Mesendoderm (in vitro differentiated cells): ENCODE results near the gene TTC6.

Experiments
- DNase-seq: peaks from one replicate; pipeline ENCODE4 v3.0.0; 2013
- H2AK5ac ChIP-seq: 2 replicates; pipeline ENCODE4 v1.6.1; 2013; ENCODE audit warnings: low read length, inconsistent platforms
- H2BK120ac ChIP-seq: 2 replicates; pipeline ENCODE4 v1.6.1; 2013; ENCODE audit warnings: low read depth, mild to moderate bottlenecking, low read length, moderate library complexity, mixed read lengths
- H2BK15ac ChIP-seq: replicated peaks from 2 replicates; pipeline ENCODE4 v1.6.1; 2013; ENCODE audit warnings: low read depth, mild to moderate bottlenecking, moderate library complexity
- H2BK5ac ChIP-seq: 2 replicates; pipeline ENCODE4 v1.6.1; 2013; ENCODE audit warnings: low read length, inconsistent platforms
- H3K18ac ChIP-seq: 2 replicates; pipeline ENCODE4 v1.6.1; 2013; ENCODE audit warnings: mild to moderate bottlenecking, low read length, mixed read lengths
- H3K23ac ChIP-seq: one replicate; pipeline ENCODE4 v1.6.1; 2013; ENCODE audit warnings: low read length
- H3K27ac ChIP-seq: 2 replicates; pipeline ENCODE4 v1.5.1; 2013; ENCODE audit warnings: low read depth, mild to moderate bottlenecking, inconsistent platforms, low read length, moderate library complexity
- H3K27me3 ChIP-seq: 2 replicates; pipeline ENCODE4 v1.6.1; 2013; ENCODE audit warnings: low read length, control low read depth, mild to moderate bottlenecking, inconsistent platforms; ENCODE audit not compliant: insufficient read depth, poor library complexity
- H3K36me3 ChIP-seq: 2 replicates; pipeline ENCODE4 v1.6.1; 2013; ENCODE audit warnings: low read length, inconsistent platforms; ENCODE audit not compliant: control insufficient read depth, insufficient read depth
- H3K4ac ChIP-seq: one replicate; pipeline ENCODE4 v1.6.1; 2013; ENCODE audit warnings: low read depth, mild to moderate bottlenecking, low read length, moderate library complexity
- H3K4me1 ChIP-seq: 2 replicates; pipeline ENCODE4 v1.6.1; 2013; ENCODE audit warnings: low read depth, low read length, inconsistent platforms; ENCODE audit not compliant: control insufficient read depth
- H3K4me2 ChIP-seq: 2 replicates; pipeline ENCODE4 v1.6.1; 2013; ENCODE audit warnings: low read length
- H3K4me3 ChIP-seq: 2 replicates; pipeline ENCODE4 v1.5.1; 2013; ENCODE audit warnings: mild to moderate bottlenecking, low read length
- H3K56ac ChIP-seq: one replicate; pipeline ENCODE4 v1.6.1; 2013; ENCODE audit warnings: low read length
- H3K79me1 ChIP-seq: 2 replicates; pipeline ENCODE4 v1.6.1; 2013; ENCODE audit warnings: low read length, inconsistent platforms
- H3K79me2 ChIP-seq: 2 replicates; pipeline ENCODE4 v1.6.1; 2013; ENCODE audit warnings: mild to moderate bottlenecking, low read length; ENCODE audit not compliant: control insufficient read depth, insufficient read depth
- H3K9ac ChIP-seq: 2 replicates; pipeline ENCODE4 v1.6.1; 2013; ENCODE audit warnings: low read length, inconsistent platforms
- H4K5ac ChIP-seq: one replicate; pipeline ENCODE4 v1.6.1; 2013; ENCODE audit warnings: low read length
- H4K8ac ChIP-seq: one replicate; pipeline ENCODE4 v1.6.1; 2013; ENCODE audit warnings: low read depth, mild to moderate bottlenecking, control low read depth, low read length, moderate library complexity
- WGBS: extraction: QIAGEN DNeasy Blood & Tissue Kit; methylation state at CpG from one replicate; pipeline ENCODE4 v1.1.7; 2013; ENCODE audit warnings: low lambda C conversion rate, missing lambda C conversion rate; ENCODE audit not compliant: insufficient coverage; ENCODE audit errors: extremely low coverage; 5-methylcytosine and 5-hydroxymethylcytosine counted together

Gene TTC6

DNA sequence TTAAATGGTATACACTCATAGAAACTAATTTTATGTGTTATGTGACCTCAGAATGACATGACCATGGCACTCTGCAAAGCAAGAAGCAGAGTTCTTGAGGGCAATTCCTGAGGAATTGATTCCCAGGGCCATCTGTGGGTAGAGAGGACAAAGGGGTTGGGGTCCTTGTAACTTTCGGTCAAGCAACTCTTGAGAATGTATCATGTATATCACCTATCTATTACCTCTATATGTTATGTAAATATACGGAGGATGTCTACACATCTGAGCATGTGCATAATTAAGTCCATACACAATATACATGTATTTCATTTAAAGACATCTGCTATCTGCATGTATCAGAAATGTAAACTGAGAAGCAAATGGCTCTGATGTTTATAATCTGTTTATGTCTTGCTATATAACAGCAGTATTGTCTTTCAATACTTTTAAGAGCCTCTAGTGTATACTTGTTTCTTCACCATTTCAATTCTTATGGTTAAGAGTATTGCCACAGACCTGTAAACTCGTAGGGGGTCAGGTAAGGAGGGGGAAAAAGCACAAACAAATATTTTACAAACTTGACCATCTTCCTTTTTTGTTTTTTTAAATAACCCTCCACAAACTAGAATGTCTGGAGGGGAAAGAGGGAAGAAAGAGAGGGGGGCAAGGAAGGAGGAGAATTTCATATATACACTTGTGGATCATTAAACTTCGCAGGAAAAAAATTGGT is 4.8 kb upstream of the TTC6 start:
- WGBS, result no CpG with 5 or more reads among the region's 4 CpGs
- no peaks in the 10 kb centered on the region for H3K36me3 ChIP-seq
- no peak overlapping the region for H3K23ac ChIP-seq
- H3K4me3 ChIP-seq, result no peak overlapping the region
- H4K5ac ChIP-seq, result no peak overlapping the region
- H3K79me2 ChIP-seq, result no peaks in the 10 kb centered on the region
- peaks cover 2% of the 10 kb centered on the region for H3K4me1 ChIP-seq
- no peak overlapping the region for H3K4me2 ChIP-seq
- no peak overlapping the region for H3K9ac ChIP-seq
- no peak overlapping the region for H2BK120ac ChIP-seq
- no peak overlapping the region for H2BK15ac ChIP-seq
- H3K27ac ChIP-seq, result no peak overlapping the region
- no peak overlapping the region for H3K56ac ChIP-seq
- H3K18ac ChIP-seq, result no peak overlapping the region
- no peak overlapping the region for H3K4ac ChIP-seq
- H2BK5ac ChIP-seq, result no peak overlapping the region
- no peak overlapping the region for H4K8ac ChIP-seq
- no peaks in the 10 kb centered on the region for H3K79me1 ChIP-seq
- peaks cover 23% of the 10 kb centered on the region for H3K27me3 ChIP-seq
- no peak overlapping the region for H2AK5ac ChIP-seq
- no peak for DNase-seq

DNA sequence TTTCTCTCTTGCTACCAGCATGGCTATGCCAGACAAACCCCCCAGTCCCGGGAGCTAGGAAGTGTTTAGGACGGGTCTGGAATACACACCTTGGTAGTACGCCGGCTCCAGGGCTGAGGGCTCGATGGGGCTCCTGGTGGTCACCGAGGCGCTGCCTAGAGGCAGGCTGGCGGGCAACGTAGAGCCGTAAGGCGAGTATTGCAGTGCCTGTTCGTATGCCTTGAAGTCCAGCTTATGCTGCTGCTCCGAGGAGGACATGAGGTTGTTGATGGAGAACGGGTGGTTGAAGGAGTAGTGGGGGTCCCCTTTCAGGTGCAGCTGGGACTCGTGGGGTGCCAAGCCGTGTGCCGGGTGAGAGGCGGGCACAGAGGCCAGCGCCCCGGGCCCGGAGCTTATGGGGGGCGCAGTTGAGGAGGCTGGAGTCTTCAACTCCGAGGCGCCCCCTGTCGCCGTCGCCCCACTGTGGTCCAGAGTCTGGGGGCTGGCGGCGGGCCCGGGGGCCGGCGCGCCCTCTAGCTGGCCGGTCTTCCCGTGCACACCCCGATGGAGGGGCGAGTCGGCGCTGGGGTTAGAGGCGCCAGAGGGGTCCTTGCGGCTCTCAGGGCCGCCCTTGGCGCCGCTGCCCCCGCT is 4.0 kb upstream of the TTC6 start:
- H3K23ac ChIP-seq, result no peak overlapping the region
- H2AK5ac ChIP-seq, result no peak overlapping the region
- no CpG with 5 or more reads among the region's 45 CpGs for WGBS
- no peak overlapping the region for H2BK120ac ChIP-seq
- H3K27me3 ChIP-seq, result peaks cover 23% of the 10 kb centered on the region
- no peak overlapping the region for H3K56ac ChIP-seq
- no peak overlapping the region for H3K27ac ChIP-seq
- H4K5ac ChIP-seq, result no peak overlapping the region
- no peak overlapping the region for H2BK15ac ChIP-seq
- H3K4me3 ChIP-seq, result no peak overlapping the region
- H2BK5ac ChIP-seq, result no peak overlapping the region
- H3K9ac ChIP-seq, result no peak overlapping the region
- no peaks in the 10 kb centered on the region for H3K79me2 ChIP-seq
- H3K4ac ChIP-seq, result no peak overlapping the region
- no peaks in the 10 kb centered on the region for H3K36me3 ChIP-seq
- H3K4me2 ChIP-seq, result peak overlapping the region; percentile 12
- no peaks in the 10 kb centered on the region for H3K79me1 ChIP-seq
- H3K18ac ChIP-seq, result no peak overlapping the region
- peak; percentile 90 for DNase-seq
- no peak overlapping the region for H4K8ac ChIP-seq
- H3K4me1 ChIP-seq, result peaks cover 2% of the 10 kb centered on the region

DNA sequence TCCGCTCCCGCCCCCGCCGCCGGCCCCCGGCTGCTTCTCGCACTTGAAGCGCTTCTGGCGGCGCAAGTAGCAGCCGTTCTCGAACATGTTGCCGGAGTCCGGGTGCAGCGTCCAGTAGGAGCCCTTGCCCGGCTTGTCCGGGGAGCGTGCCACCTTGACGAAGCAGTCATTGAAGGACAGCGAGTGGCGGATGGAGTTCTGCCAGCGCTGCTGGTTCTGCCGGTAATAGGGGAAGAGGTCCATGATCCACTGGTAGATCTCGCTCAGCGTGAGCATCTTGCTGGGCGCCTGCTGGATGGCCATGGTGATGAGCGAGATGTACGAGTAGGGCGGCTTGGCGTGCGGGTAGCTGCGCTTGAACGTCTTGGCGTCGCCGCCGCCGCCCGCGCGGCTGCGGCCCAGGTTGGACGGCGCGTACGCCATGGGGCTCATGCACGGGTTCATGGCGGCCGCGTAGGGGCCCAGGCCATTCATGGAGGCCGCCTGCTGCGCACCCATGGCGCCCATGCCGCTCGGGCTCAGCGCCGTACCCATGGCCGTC is 3.4 kb upstream of the TTC6 start:
- Histone ChIP-seq H2BK15ac (no peak overlapping the region), H2BK120ac (no peak overlapping the region), H3K4me1 (peaks cover 2% of the 10 kb centered on the region), H3K79me2 (no peaks in the 10 kb centered on the region), H3K27ac (no peak overlapping the region), H3K23ac (peak overlapping the region; percentile 75), H3K56ac (no peak overlapping the region), H2AK5ac (no peak overlapping the region), H3K36me3 (no peaks in the 10 kb centered on the region), H4K5ac (no peak overlapping the region), H3K27me3 (peaks cover 26% of the 10 kb centered on the region), H3K79me1 (no peaks in the 10 kb centered on the region), H3K4me2 (peak overlapping the region; percentile 12), H3K4ac (no peak overlapping the region), H3K18ac (no peak overlapping the region), H2BK5ac (no peak overlapping the region), H3K9ac (no peak overlapping the region), H3K4me3 (no peak overlapping the region), H4K8ac (no peak overlapping the region)
- peak; percentile 42 for DNase-seq
- WGBS, result no CpG with 5 or more reads among the region's 58 CpGs

DNA sequence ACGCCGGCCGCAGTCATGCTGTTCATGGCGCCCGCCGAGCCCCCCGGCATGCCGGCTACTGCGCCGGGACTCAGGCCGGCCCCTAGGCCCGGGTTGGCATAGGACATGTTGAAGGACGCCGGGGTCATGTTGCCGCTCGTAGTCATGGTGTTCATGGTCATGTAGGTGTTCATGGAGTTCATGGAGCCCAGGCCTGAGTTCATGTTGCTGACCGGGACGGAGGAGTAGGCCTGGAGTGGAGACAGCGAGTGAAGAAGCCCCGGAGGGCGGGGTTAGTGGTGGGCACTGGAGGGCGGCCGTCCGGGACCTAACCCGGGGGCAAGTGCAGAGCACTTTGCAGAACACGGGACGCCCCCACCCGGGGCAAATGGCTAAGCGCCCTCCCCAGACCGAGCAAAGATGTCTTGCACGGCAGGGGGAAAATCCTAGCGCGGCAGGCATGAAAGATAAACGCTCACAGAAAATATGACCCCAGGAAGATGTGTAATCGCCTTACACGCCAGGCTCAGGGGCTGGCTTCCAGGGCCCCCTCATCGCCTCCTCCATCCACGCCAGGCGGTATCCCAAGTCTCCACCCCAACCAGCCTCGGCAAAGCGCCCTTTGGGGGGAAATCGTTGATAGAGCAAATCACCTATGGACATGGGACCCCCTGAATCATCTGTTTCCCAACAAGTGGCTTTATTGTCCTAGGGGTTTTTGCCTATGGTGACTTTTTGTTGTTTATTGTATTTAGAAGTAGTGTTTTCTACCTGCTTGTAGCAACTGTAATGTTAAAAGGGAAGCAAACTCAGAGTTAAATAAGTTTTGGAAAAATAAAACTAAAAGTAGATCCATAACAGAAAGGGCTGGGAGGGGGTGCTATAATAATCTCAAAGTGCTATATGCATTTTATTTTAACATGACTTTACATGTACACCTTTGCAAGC is 2.7 kb upstream of the TTC6 start:
- no CpG with 5 or more reads among the region's 42 CpGs for WGBS
- H4K8ac ChIP-seq, result no peak overlapping the region
- H3K4ac ChIP-seq, result no peak overlapping the region
- H3K4me2 ChIP-seq, result no peak overlapping the region
- H3K9ac ChIP-seq, result no peak overlapping the region
- DNase-seq, result no peak
- H3K79me1 ChIP-seq, result no peaks in the 10 kb centered on the region
- no peak overlapping the region for H4K5ac ChIP-seq
- no peaks in the 10 kb centered on the region for H3K79me2 ChIP-seq
- peaks cover 33% of the 10 kb centered on the region for H3K27me3 ChIP-seq
- peak overlapping the region; percentile 75 for H3K23ac ChIP-seq
- no peaks in the 10 kb centered on the region for H3K36me3 ChIP-seq
- no peak overlapping the region for H3K18ac ChIP-seq
- H2BK15ac ChIP-seq, result no peak overlapping the region
- peaks cover 2% of the 10 kb centered on the region for H3K4me1 ChIP-seq
- no peak overlapping the region for H2AK5ac ChIP-seq
- H3K56ac ChIP-seq, result no peak overlapping the region
- H2BK5ac ChIP-seq, result no peak overlapping the region
- H3K27ac ChIP-seq, result no peak overlapping the region
- H3K4me3 ChIP-seq, result no peak overlapping the region
- H2BK120ac ChIP-seq, result no peak overlapping the region

DNA sequence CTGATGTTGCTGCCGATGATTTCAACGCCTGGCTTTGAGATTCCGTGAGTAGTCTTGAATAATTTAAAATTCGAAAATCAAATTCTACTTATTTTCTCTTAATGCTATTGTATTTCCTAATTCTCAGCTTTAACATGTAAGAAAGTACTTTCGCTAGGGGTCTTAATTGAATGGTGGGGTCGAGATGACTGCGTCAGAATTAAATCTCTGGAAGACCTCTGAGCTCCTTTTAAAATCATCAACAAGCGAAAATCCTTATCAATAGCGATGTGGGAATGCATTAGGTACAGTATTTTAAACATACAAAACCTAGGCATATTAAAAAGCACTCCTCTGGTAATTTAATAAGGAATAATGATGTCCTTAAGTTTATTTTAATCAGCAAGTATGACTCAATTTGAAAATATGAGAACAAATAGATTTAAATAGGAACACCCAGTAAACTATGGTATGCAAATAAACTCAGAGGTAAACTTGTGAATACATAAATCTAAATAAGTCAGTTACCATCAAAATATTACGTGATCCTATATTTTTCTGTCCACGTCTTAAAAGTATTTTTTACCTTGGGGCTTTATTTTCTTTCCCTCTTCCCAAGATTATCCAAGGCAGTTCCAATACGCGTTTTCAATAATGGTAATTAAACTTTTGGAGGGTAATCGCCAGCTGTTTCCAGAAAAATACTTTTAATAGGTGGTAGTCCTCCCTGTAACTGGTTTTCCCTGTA is 1.8 kb upstream of the TTC6 start:
- Histone ChIP-seq H2BK15ac (no peak overlapping the region), H4K5ac (no peak overlapping the region), H2BK5ac (no peak overlapping the region), H3K56ac (no peak overlapping the region), H3K36me3 (no peaks in the 10 kb centered on the region), H3K79me2 (no peaks in the 10 kb centered on the region), H3K4me2 (no peak overlapping the region), H4K8ac (no peak overlapping the region), H3K4me3 (no peak overlapping the region), H3K4me1 (peaks cover 2% of the 10 kb centered on the region), H3K27ac (no peak overlapping the region), H3K79me1 (no peaks in the 10 kb centered on the region), H3K27me3 (peaks cover 40% of the 10 kb centered on the region), H3K23ac (no peak overlapping the region), H3K18ac (no peak overlapping the region), H3K4ac (no peak overlapping the region), H3K9ac (no peak overlapping the region), H2BK120ac (no peak overlapping the region), H2AK5ac (no peak overlapping the region)
- DNase-seq, result no peak
- WGBS, result no CpG with 5 or more reads among the region's 14 CpGs
